GM12872 (cell line): ENCODE data around the gene CHAF1A.

Experiments
- CTCF ChIP-seq: IDR thresholded peaks from 3 replicates; pipeline ENCODE4 v1.5.1; 2011; ENCODE audit warnings: low read depth, mild to moderate bottlenecking, low read length, moderate library complexity; ENCODE audit not compliant: insufficient read depth

Gene CHAF1A

GRCh38 chr19:4445963-4446703 lies 43.7 kb downstream of the CHAF1A start:
- TF ChIP-seq CTCF: no peak

GRCh38 chr19:4446704-4447200 lies 44.3 kb downstream of the CHAF1A start:
- TF ChIP-seq CTCF: no peak

- TF ChIP-seq CTCF: no peak
These were observed 45.1 kb downstream of the CHAF1A start for GRCh38 chr19:4447327-4448146.

DNA sequence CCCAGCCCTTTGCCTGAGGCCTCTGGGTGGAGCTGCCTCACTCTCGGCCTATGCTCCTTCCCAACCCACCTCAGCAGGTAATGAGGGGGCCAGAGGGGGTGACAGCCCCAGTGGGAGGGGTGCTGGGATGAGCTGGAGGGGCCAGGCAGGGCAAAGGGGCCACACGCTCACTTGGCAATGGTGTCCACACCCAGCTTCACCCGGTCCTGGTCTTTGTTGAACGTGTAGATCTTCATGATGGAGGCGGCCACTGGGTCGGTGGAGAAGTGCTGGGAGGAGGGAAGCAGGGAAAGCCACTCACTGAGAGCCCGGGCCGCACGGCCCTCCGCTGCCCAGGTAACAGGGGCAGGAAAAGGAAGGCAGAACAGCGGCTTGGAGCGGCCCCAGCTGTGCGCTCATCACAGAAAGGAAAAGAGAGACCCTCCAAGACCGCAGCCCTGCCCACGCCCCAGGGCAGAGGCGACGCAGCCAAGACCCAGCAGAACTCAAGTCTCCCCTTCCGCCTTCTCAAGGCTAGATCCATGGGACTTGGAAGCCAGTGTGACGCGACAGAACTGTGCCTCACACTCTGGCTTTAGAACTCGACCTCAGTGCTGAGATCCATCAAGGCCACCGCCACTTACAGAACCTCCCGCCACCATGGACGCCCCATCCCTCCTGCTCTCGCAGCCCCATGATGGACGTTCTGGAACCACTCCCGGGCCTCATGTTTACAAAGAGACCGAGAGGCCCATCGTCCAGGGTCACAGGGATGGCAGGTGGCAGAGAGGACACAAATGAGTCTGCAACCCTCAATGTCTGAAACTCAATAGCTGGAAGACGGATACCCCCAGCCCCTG lies 45.9 kb downstream of the CHAF1A start:
- no peak for TF ChIP-seq CTCF

- no peak for TF ChIP-seq CTCF
These were observed 46.7 kb downstream of the CHAF1A start for GRCh38 chr19:4449022-4449638.

GRCh38 chr19:4449639-4450028 lies 47.2 kb downstream of the CHAF1A start:
- no peak for TF ChIP-seq CTCF
